ENCODE results near the gene CTSS.

- no peak for TF ChIP-seq CTCF (conservative IDR thresholded peaks at IDR 0.05 in 1 of 2, IDR thresholded peaks at IDR 0.05 in 1 of 2; ENCODE audit: extremely low read depth in 1 of 2, insufficient read depth in 1 of 2, low read depth in 1 of 2, low read length in 2 of 2)
- no peak for TF ChIP-seq EZH2 (IDR thresholded peaks at IDR 0.05; ENCODE audit: borderline replicate concordance, low read length)
These were observed 70.0 kb downstream of the CTSS start for GRCh38 chr1:150695561-150695960.

Measured in mammary epithelial cell (primary cell).